ENCODE results near the gene C17orf50.

Gene C17orf50

GRCh38 chr17:35760587-35760986, at the start of gene C17orf50:
Gene C17orf50 (plus strand): TSS chr17:35760887. CDS start chr17:35760942, 55 bp downstream.
- DNase-seq: no peak

- no peak for DNase-seq
Observed at GRCh38 chr17:35710950-35711349, 49.7 kb upstream of the C17orf50 start.

- DNase-seq: no peak
Observed at GRCh38 chr17:35713069-35713728, 47.5 kb upstream of the C17orf50 start.

GRCh38 chr17:35714988-35715387, 45.7 kb upstream of the C17orf50 start:
- DNase-seq: no peak

GRCh38 chr17:35715416-35715815, 45.3 kb upstream of the C17orf50 start:
- DNase-seq: no peak

GRCh38 chr17:35716173-35716572, 44.5 kb upstream of the C17orf50 start:
- DNase-seq: no peak

- DNase-seq: no peak
Observed at GRCh38 chr17:35716897-35717465, 43.7 kb upstream of the C17orf50 start.

GRCh38 chr17:35717475-35717874, 43.2 kb upstream of the C17orf50 start:
- DNase-seq: no peak

GRCh38 chr17:35723735-35724134, 37.0 kb upstream of the C17orf50 start:
- DNase-seq: no peak

GRCh38 chr17:35725058-35725457, 35.6 kb upstream of the C17orf50 start:
- no peak for DNase-seq

- no peak for DNase-seq
Observed at GRCh38 chr17:35725802-35726126, 34.9 kb upstream of the C17orf50 start.

- no peak for DNase-seq
Observed at GRCh38 chr17:35726127-35726952, 34.3 kb upstream of the C17orf50 start.

GRCh38 chr17:35726953-35727460, 33.7 kb upstream of the C17orf50 start:
- no peak for DNase-seq

- DNase-seq: no peak
Observed at GRCh38 chr17:35727635-35728034, 33.1 kb upstream of the C17orf50 start.

- no peak for DNase-seq
Observed at GRCh38 chr17:35728551-35728950, 32.1 kb upstream of the C17orf50 start.

- DNase-seq: no peak
Observed at GRCh38 chr17:35729405-35729833, 31.3 kb upstream of the C17orf50 start.

- DNase-seq: no peak
Observed at GRCh38 chr17:35730400-35731005, 30.2 kb upstream of the C17orf50 start.

- no peak for DNase-seq
Observed at GRCh38 chr17:35731239-35731916, 29.3 kb upstream of the C17orf50 start, which contains the start of gene RASL10B. Gene RASL10B (plus strand): TSS chr17:35731639. CDS start chr17:35735185, 3,546 bp downstream.

GRCh38 chr17:35731917-35732805, 28.5 kb upstream of the C17orf50 start:
- no peak for DNase-seq

GRCh38 chr17:35732806-35733136, 27.9 kb upstream of the C17orf50 start:
- no peak for DNase-seq

GRCh38 chr17:35733366-35733765, 27.3 kb upstream of the C17orf50 start:
- DNase-seq: no peak

- DNase-seq: no peak
Observed at GRCh38 chr17:35734396-35734795, 26.3 kb upstream of the C17orf50 start.
